HG03439 (cell line): Measurements from ENCODE around the gene PTPN4.

Experiments used
- ATAC-seq: cut with Tn5 transposase; IDR thresholded peaks from one replicate; pipeline ENCODE4 v1.9.1; 2021; ENCODE audit warnings: mild to moderate bottlenecking, moderate library complexity; ENCODE audit not compliant: unreplicated experiment

Gene PTPN4

DNA sequence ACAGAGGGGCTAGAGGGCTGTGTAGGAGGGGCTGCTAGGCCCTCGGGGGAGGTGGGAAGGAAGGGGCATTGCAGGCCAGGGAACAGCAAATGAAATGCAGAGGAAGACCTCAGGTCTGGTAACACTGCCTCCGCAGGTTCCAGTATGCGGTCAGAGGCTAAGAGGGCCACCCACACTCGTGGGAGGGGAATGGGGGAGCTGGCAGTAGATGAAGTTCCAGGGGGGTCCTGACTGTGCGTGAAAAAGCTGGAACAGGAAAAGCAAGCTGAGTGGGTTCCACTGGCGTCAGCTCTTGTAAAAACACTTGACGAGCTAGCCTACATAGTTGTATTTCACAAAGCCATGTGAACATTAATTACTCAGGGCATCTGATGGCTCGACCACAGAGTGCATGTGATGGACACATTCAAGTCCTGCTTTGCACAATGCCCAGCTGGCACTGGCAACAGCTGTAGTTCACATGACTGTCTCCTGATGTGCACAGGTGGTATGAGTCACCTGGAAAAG lies 29.0 kb upstream of the PTPN4 start:
- no peak for ATAC-seq

DNA sequence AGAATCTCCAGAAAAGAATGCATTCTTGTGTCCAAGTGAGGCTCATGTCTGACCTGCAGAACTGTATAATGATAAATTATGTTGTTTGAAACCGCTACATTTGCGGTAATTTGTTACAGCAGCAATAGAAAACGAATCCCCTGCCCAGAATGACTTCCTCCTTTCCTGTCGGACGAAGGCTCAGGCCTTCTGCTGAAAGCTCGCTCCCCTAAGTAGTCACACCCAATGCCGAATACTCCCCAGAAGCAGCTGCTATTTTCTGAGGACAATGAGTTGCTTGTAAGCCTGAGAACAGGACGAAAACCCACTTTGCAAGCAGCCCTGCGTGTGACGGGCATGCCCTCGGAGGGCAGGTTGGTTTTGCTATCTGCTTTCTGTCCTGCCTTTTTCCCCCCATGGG lies 27.7 kb upstream of the PTPN4 start:
- no peak for ATAC-seq

DNA sequence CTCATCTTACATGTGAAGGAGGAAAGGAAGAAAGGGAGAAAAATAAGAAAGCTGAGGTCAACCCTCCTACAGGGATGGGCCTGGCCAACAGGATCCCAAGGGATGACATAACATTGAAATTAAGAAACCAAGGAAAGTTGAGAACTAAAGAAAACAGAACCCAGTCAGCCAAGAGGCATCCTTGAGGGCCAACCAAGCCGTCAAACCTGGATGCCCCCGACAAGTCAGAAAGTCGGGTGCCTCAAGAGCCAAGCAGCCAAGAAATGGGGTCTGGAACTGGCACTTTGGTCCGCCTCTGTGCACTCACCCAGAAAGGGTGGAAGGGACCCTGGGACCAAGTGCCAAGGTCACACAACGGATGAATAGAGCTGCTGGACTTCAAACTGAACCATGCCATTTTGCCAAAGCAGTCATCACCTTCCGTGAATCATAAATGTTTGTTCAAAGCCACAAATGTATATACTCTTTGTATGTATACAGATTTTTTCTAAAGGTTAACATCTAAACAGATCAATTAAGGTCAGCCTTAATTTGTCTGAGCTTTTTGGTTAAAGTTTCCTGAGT lies 27.0 kb upstream of the PTPN4 start:
- no peak for ATAC-seq

DNA sequence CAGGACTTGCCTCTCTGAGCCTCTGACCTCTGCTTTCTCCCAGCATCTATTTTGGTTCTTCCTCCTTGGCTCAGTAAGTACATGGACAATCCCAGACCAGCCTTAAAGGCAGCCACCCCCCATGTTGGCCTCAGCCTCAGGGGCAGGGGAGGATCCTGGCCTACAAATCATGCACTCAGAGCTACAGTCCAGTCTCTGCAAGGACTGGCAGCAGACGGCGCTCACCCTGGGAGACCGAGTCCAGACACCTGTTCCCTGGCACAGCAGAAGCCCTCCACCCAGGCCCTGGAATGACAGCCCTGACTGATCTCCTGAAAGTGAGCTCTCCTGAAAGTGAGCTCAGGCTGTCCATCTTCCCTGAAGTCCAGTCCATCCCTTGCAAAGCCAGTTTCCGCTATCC lies 25.7 kb upstream of the PTPN4 start:
- no peak for ATAC-seq

DNA sequence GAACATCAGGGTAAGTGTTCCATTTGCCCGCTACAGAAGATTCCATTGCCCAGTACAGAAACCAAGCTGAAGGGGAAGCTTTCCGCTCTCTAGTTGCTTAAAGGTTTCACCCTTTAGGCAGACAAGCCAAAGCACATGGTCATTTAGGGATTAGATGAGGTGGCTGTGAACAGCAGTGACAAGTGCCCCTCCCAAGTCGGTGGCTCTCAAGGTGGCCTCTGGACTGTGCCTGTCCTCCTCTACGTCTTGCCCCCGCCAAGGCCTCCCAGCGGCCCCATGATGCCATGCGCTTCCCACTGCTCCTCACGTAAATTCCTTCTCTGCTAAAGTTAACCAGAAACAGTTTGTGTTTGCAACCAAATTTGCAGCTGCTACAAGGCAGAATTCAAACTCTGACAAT lies 24.2 kb upstream of the PTPN4 start:
- ATAC-seq, result no peak

DNA sequence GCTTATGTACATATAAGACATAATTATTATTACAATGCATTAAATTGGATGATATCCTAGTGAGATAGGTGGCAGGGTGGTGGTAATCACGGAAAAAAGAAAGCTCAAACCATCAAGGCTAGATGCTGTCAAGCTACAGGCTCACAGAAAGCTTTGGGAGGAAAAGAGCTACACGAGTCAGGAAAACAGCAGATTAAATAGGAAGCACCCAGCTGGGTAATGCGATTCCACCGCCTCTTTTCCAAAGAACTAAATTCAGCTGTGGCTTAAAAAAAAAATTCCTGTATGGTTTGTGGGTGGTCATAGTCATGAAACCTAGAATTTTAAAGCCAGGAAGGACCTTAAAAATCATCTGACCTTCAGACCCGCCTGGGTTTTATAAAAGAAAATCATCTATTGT lies 23.7 kb upstream of the PTPN4 start:
- no peak for ATAC-seq

DNA sequence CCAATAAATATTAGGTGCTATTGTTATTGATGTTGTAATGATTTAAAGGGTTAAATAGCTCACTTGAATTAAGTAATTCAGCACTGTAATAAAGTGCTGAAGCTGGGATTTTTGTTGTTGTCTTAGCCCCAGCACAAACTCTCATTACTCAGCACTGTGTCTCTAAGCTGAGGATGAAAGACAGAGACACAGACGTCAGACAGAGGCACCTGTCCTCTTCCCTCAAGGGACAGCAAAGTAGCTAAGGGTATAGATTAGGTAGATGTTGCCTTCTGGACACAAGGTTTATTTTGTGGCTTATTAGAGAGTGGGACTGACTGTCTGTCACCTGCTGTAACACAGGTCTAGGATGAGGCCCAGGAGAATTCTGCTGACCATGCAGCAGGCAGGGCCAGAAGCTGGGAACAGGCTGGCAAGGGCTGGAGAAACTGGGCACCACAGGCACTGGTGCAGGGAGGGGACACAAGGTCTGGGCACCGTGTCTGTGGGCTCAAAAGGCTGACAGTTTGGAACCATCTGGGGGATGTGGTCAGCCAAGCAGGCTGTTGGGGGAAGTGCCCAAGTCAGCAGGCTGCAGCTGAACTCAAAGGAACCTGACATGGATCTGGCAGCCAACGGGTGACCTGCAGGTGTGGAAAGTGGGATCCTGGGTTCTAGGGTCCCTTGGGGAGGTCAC lies 20.0 kb upstream of the PTPN4 start:
- ATAC-seq, result no peak

DNA sequence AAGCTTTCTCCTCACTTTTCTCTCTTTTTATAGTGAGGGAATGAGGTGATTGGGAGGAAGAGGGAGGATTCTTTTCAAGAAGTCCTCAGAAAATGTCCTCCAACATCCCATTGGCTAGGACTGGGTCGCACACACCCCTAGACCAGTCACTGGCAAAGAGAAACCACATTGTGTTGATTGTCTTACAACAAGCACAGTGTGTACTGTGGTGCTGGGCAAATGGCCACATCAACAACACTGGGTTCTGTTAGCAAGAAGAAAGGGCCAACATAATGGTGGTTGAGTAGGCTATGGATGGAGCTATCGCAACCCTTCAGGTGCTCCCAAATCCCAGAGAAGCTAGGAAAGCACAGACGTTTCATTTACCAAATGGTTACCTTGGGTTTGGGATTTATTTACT lies 18.7 kb upstream of the PTPN4 start:
- no peak for ATAC-seq

DNA sequence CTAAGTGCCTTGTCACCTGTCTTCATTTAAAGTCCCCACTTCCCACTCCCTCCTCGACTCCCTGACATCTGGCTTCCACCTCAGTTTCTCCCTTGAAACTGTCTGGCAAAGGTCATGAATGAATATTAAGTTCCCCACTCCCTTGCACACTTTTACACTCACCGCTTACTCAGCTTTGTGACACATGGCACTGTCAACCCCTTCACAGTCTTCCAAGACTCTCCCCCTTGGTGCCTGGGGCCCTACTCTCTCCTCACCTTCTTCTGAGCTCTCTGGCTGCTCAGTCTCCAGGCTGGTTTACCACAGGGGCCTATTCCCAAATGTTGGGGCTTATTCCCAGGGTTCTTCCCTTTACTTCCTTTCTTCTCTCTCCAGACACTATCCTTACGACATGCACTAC lies 17.9 kb upstream of the PTPN4 start:
- no peak for ATAC-seq

DNA sequence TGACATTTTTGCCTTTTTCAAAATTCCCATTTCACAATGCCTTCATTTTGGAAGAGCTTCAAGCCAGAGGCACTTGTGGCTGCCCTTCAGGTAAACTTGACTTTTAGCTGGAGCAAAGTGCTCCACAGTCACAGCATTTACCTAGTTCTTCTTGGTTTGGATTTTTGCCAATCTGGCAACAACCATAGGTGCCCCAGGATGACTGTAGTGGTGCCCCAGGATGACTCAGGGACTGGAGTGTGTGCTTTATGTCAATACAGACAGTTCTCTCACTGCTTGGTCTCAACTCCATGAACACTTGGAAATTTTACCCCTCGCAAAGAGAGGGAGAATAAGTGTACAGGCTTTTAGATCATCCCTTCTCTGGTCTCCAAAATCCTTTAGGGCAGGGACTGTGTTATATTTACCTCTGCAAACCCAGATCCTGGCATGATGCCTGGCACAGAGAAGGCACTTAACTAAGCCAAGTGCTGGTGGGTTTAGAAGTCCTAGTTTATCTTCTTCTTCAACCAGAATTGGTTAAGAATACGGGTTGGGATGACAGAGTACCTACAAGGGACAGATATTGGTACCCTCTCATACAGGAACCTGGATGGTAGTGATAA lies 15.3 kb upstream of the PTPN4 start:
- ATAC-seq, result no peak

DNA sequence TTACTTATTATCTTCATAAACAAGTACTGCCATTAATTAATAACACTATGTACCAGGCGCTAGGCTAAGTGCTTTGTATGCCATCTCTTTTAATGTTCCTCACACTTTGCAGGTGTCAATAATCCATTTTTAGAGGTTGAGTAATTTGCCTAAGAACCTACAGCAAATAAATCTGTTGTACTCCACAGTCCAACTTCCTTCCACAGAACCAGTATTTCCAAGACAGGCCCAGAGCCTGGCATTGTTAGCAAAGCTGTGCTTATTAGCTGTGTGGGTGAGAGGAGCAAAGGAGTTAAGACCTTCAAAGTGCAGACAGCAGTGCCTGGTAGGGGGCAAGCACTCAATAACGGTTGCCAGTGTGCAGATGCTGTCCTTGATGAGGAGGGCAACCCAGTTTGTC lies 14.2 kb upstream of the PTPN4 start:
- no peak for ATAC-seq

DNA sequence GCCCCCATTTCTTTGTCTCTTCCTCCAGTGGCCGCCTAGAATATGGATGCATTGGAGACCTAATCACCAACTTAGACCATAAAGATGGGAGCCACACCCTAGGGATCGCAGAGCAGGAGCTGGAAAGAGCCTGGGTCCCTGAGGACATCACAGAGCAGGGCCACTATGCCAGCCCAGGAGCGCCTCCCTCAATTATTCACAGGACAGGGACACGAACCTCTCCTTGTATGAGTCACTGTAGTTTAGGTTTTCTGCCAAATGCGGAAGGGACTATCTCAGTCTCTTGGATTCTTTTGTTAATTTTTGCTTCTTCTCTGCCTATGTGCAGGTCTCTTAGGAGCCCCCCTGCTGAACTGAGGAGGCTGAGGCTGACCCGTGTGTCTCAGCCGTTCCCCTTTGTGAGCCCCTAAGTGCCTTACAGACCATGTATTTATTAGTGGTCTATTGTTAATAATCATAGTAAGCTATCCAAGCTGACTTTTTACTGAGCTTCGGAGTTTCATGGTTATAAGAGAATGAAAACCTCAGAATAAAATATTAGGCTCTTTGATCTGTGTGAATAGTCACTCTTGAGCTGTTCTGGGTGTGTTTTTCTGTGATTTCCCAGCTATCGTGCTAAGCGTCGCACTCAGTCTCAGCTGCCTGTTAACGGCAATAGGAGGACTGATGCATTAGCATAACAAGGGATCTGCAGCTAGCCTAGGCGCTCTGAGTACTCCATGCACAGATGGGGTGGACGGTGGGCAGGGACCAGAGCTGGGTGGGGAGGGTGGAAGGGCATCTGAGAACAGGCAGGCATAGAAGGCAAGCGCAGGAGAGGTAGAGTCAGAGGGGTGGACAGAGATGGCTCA lies 12.7 kb upstream of the PTPN4 start:
- no peak for ATAC-seq

DNA sequence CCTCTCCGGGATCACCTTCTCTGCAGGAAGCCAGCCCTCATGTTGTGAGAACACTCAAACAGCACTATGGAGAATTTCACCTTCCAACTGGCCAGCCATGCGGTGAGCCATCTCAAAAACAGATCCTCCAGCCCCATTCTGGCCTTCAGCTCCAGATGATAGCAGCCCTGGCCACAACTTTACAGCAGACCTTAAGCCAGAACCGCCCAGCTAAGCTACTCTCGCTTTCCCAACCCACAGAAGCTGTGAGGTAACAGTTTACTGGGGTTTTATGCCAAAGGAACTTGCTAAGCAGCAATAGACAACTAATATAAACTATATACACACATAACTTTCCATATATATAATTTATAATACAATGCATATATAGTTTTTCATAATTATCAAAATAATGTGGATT lies 11.6 kb upstream of the PTPN4 start:
- ATAC-seq, result no peak

DNA sequence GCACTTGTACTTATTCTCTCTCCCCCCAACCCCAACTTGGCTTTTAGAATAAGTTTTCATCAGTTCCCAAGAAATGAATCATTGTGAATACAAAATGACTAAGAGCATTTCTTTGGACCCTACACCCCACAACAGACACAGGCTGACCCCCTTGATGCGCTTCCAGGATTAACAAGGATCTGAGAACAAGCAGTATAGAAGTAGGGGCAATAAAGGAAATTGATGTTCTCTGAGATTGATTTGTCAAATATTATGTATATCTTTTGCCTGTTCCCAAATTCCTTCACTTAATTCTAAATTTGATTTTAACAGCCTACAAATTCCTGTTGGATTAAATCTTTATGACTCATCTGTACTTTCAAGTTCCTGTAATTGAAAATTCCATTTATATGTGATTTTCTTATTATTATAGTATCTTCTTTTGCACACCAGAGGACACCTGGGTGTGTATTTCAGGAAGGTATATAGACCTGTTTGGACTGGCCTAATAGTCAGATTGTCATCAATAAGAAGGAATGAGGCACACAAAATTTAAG lies 10.2 kb upstream of the PTPN4 start:
- no peak for ATAC-seq

DNA sequence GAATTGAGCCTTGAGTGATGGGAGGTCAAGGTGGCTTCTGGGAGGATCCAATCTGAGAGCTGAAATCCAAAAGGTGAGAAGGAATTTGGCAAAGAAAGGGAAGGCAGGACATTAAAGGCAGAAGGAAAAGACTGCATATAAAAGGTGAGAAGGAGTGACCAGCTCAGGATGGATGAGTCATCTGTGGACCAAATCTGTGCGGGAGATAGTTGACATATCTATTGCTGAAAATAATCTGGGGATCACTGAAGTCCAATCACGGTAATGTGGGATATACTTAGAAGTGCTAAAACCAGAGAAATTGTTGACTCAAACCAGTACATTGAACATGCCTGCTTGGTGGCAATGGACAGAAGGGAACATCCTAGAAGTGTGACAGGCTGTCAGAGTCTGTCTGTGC lies 8.0 kb upstream of the PTPN4 start:
- ATAC-seq, result no peak

DNA sequence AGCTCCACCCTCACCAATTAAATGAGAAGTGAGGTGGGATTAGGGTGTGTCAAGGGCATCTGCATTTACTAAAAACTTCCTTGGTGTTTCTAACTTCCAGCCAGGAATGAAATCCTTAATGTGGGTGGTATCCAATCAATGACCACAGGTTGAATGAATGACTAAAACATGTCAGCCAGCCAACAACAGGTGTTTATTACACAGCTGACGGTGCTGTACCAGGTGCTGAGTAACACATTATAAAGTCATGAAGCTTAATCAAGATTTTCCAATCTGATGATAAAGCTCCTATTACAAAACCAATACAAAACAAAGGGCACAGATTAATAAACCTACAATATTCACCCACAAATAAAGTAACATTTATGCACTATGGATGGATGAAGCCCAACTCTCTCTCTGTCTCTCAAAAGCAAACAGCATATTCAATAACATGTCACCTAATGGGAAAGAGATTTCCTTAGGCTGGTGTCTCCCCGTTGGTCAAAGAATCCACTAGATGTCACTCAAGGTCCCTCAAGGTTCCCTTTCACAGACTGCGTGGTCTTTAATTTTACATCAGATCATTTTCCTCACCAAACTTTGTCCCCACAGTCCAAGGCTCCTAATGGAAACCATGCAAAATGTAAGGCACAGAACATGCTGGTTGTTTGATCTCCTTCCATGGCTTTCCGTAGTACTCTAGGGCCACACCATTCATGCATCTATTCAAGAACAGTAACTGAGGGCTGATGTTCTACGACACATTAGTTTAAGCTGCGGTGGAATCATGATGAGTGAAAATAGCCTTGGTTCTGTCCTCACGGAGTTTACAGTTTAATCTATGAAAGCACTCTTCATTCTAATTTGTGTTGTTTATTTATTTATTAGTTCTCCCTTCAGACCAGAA lies 6.4 kb upstream of the PTPN4 start:
- no peak for ATAC-seq

DNA sequence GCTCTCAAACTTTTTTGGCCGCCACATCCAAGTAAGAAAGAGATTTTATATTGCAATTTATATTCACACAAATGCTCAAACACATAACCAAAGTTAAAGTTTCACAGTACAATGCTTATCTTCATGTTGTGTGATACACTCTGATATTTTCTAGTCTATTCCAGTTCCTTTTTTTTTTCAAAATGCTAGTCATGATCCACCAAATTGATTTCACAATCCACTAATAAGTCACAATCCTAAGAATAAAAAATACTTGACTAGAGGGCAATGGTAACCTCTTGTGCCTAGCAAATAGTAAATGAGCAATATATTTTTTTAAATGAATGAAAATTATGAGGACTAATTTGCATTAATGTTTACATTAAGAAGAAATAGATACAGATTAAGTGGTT lies 5.8 kb upstream of the PTPN4 start:
- no peak for ATAC-seq

DNA sequence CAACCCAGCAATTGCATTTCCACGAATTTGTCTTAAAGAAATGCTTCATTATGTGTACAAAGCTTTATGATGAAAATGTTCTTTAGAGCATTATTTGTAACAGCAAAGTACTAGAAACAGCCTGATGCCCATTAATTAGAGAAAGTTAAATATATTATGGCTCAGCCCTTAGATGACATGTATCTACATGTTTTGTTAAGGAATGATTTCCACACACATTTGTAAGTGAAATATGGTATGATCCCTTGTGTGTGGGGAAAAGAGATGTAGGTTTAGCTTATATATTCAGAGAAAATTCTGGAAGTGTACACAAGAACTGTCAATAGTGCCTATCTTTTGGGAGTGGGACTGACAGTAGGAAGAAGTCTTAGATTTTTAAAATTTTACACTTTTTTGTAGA lies 3.8 kb upstream of the PTPN4 start:
- no peak for ATAC-seq

DNA sequence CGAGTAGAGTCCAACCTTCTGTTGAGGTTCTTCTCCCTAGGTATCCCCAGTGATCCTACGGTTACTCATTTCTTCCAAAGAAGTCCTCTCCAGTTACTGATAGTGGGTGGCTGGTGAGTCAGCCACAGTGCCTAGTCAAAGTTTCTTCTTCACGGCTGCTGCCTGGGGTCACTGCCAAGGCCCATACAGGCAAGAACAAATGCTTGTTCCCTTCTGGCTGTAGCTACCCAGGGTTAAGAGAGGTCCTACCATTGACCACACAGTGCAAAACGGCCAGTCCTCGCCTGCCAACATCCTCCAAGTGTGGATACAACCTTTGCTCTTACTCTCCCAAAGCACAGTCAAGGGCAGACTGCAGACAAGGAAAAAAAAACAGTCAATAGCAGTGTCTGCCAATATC lies 2.9 kb upstream of the PTPN4 start:
- ATAC-seq, result no peak

DNA sequence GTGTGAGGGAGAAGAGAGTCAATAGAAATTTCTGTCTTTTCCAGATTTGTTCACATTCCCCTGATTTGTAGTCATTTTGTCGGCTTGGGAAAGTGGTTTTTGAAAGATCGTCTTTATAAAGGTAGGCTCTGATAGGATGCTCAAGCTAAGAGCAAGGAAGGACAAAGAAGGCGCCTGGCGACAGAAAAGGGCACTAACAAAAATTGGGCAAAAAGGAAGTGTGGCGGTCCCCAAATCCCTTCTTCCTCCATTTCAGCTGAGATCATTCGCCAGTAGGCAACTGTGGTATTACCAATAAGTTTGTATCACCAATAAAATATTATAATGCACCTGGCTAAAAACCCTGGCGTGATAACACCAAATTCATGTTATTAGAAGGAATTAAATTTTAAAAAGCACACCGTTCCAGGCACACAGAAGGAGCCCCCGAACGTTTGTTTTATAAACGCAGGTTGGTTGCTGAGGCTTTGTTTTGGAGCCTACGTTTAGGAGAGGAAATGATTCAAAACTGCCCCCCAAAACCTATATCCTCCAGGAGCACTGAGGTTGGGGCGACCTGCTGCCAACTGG lies 756 bp upstream of the PTPN4 start:
- no peak for ATAC-seq
